Astrocyte (in vitro differentiated cells and primary cell): Measurements from ENCODE around the gene SAXO2.
"Not testable (repeated sequence)": the region's sequence is repeated elsewhere in the genome, so short reads cannot be mapped to it uniquely, and the experiment has no call there.

Experiments
- CTCF ChIP-seq: IDR thresholded peaks from 2 replicates; pipeline ENCODE4 v1.5.1; 2011; ENCODE audit warnings: low read depth, mild to moderate bottlenecking, inconsistent platforms, low read length, moderate library complexity; ENCODE audit not compliant: insufficient read depth
- EZH2 ChIP-seq: IDR thresholded peaks from 2 replicates; pipeline ENCODE4 v1.6.1; 2012; ENCODE audit warnings: mild to moderate bottlenecking, low read length, inconsistent platforms; ENCODE audit not compliant: insufficient read depth

- TF ChIP-seq CTCF, EZH2: not testable (repeated sequence)
Measured at GRCh38 chr15:82245956-82246355, 16.7 kb upstream of the SAXO2 start.
